Fibroblast of skin of abdomen (primary cell): ENCODE results near the gene RAB24. TPM values are rescaled to one million over a fixed set of nuclear protein-coding genes. Genes with fewer than 3 reads are reported as not detected.
A peak's percentile ranks its signal among the peaks of the same experiment; 100 is the strongest.
"Not testable (repeated sequence)": the region's sequence is repeated elsewhere in the genome, so short reads cannot be mapped to it uniquely, and the experiment has no call there.

Experiments
- DNase-seq: peaks from one replicate; pipeline ENCODE4 v3.0.0-alpha.2; 2013
- polyA plus RNA-seq, 2 experiments: library from polyadenylated mRNA; unstranded; fragments of 120-200 nt; gene quantifications; one replicate each; pipeline ENCODE4 v1.2.1, GENCODE V29; 2013; ENCODE audit not compliant: insufficient read length in 2 of 2

Gene RAB24
- 27.8 TPM for polyA plus RNA-seq (2013, experiment 1 of 2; ENCODE audit: insufficient read length)
- 30.1 TPM for polyA plus RNA-seq (2013, experiment 2 of 2; ENCODE audit: insufficient read length)

GRCh38 chr5:177303121-177303924 lies at the start of gene RAB24, which contains the start of gene PRELID1:
RAB24 (minus strand) TSS chr5:177303719; CDS start chr5:177303288, 431 bp downstream.
PRELID1 (plus strand) TSS chr5:177303799; CDS start chr5:177303986, 187 bp downstream.
- DNase-seq, result peak; percentile 83

GRCh38 chr5:177353093-177353492 lies 49.6 kb upstream of the RAB24 start:
- no peak for DNase-seq

GRCh38 chr5:177351392-177352329 lies 48.1 kb upstream of the RAB24 start, which contains the start of gene LMAN2:
LMAN2 (minus strand) TSS chr5:177351668; CDS start chr5:177351647, 21 bp downstream.
- peak; percentile 97 for DNase-seq

- DNase-seq, result no peak
Measured at GRCh38 chr5:177350776-177351391, 47.4 kb upstream of the RAB24 start.

GRCh38 chr5:177349762-177350161 lies 46.2 kb upstream of the RAB24 start:
- DNase-seq, result no peak

- DNase-seq, result no peak
Measured at GRCh38 chr5:177349362-177349647, 45.8 kb upstream of the RAB24 start.

GRCh38 chr5:177347699-177348098 lies 44.2 kb upstream of the RAB24 start:
- DNase-seq, result no peak

GRCh38 chr5:177346820-177347219 lies 43.3 kb upstream of the RAB24 start:
- DNase-seq, result no peak

GRCh38 chr5:177344891-177345290 lies 41.4 kb upstream of the RAB24 start:
- DNase-seq, result no peak

GRCh38 chr5:177343777-177344176 lies 40.3 kb upstream of the RAB24 start:
- DNase-seq, result no peak

- not testable (repeated sequence) for DNase-seq
Measured at GRCh38 chr5:177343000-177343399, 39.5 kb upstream of the RAB24 start.

GRCh38 chr5:177339107-177339638 lies 35.7 kb upstream of the RAB24 start:
- DNase-seq, result no peak

GRCh38 chr5:177338251-177339106 lies 35.0 kb upstream of the RAB24 start:
- DNase-seq, result no peak

- no peak for DNase-seq
Measured at GRCh38 chr5:177336603-177337494, 33.3 kb upstream of the RAB24 start.

GRCh38 chr5:177336112-177336511 lies 32.6 kb upstream of the RAB24 start:
- DNase-seq, result no peak

GRCh38 chr5:177335701-177336065 lies 32.2 kb upstream of the RAB24 start:
- no peak for DNase-seq

- no peak for DNase-seq
Measured at GRCh38 chr5:177334781-177335700, 31.5 kb upstream of the RAB24 start.

- no peak for DNase-seq
Measured at GRCh38 chr5:177334155-177334551, 30.6 kb upstream of the RAB24 start.

GRCh38 chr5:177333420-177334154 lies 30.1 kb upstream of the RAB24 start:
- no peak for DNase-seq
